Loucy (cell line): ENCODE data around the gene STRADB.
"Not testable (repeated sequence)": the region's sequence is repeated elsewhere in the genome, so short reads cannot be mapped to it uniquely, and the experiment has no call there.

ENCODE experiments used
- EZH2phosphoT487 ChIP-seq: fragments of 200-600 bp; IDR thresholded peaks from 2 replicates; pipeline ENCODE4 v1.6.1; 2018; ENCODE audit warnings: antibody characterized with exemption, mild to moderate bottlenecking, moderate library complexity, borderline replicate concordance
- TF ChIP-seq, protein P1 (sequence below): fragments of 200-600 bp; sonication (generic); conservative IDR thresholded peaks from 2 replicates; pipeline ENCODE4 v1.5.1; 2014; ENCODE audit warnings: mild to moderate bottlenecking, antibody characterized with exemption, low read length

DNA sequence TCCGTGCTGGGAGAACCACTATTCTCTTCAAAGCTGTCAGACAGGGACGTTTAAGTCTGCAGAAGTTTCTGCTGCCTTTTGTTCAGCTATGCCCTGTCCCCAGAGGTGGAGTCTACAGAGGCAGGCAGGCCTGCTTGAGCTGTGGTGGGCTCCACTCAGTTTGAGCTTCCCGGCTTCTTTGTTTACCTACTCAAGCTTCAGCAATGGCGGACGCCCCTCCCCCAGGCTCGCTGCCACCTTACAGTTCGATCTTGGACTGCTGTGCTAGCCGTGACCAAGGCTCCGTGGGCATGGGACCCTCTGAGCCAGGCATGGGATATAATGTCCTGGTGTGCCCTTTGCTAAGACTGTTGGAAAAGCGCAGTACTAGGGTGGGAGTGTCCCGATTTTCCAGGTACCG is 21.2 kb upstream of the STRADB start:
- TF ChIP-seq, protein P1, sequence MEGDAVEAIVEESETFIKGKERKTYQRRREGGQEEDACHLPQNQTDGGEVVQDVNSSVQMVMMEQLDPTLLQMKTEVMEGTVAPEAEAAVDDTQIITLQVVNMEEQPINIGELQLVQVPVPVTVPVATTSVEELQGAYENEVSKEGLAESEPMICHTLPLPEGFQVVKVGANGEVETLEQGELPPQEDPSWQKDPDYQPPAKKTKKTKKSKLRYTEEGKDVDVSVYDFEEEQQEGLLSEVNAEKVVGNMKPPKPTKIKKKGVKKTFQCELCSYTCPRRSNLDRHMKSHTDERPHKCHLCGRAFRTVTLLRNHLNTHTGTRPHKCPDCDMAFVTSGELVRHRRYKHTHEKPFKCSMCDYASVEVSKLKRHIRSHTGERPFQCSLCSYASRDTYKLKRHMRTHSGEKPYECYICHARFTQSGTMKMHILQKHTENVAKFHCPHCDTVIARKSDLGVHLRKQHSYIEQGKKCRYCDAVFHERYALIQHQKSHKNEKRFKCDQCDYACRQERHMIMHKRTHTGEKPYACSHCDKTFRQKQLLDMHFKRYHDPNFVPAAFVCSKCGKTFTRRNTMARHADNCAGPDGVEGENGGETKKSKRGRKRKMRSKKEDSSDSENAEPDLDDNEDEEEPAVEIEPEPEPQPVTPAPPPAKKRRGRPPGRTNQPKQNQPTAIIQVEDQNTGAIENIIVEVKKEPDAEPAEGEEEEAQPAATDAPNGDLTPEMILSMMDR, result not testable (repeated sequence)
- not testable (repeated sequence) for TF ChIP-seq EZH2phosphoT487
